ENCODE measurements around the gene TXN2.

Gene TXN2

GRCh38 chr22:36422287-36423014, 59.0 kb downstream of the TXN2 start:
- no peak for DNase-seq (ENCODE audit: insufficient read length, low spot score)
- no peak for TF ChIP-seq POLR2AphosphoS5 (IDR thresholded peaks at IDR 0.05; ENCODE audit: low read depth, low read length)
- TF ChIP-seq POLR2A (IDR thresholded peaks at IDR 0.05; ENCODE audit: low read depth, low read length): no peak
- no peak for TF ChIP-seq SPI1 (IDR thresholded peaks at IDR 0.05; ENCODE audit: low read depth, low read length)
- TF ChIP-seq POU2F2 (IDR thresholded peaks at IDR 0.05; ENCODE audit: low read depth, low read length): no peak
- TF ChIP-seq TAF1 (IDR thresholded peaks at IDR 0.05; ENCODE audit: low read depth, low read length): no peak
- no peak for TF ChIP-seq PAX5 (IDR thresholded peaks at IDR 0.05; ENCODE audit: insufficient read depth, low read length, severe bottlenecking)
- peak; percentile 28 for FAIRE-seq

- no peak for FAIRE-seq
- DNase-seq (ENCODE audit: insufficient read length, low spot score): no peak
- no peak for TF ChIP-seq TAF1 (IDR thresholded peaks at IDR 0.05; ENCODE audit: low read depth, low read length)
- no peak for TF ChIP-seq PAX5 (IDR thresholded peaks at IDR 0.05; ENCODE audit: insufficient read depth, low read length, severe bottlenecking)
- no peak for TF ChIP-seq POLR2AphosphoS5 (IDR thresholded peaks at IDR 0.05; ENCODE audit: low read depth, low read length)
- TF ChIP-seq POU2F2 (IDR thresholded peaks at IDR 0.05; ENCODE audit: low read depth, low read length): no peak
- no peak for TF ChIP-seq POLR2A (IDR thresholded peaks at IDR 0.05; ENCODE audit: low read depth, low read length)
- TF ChIP-seq SPI1 (IDR thresholded peaks at IDR 0.05; ENCODE audit: low read depth, low read length): no peak
Observed at GRCh38 chr22:36419912-36420882, 61.2 kb downstream of the TXN2 start.

- peak; percentile 55 for FAIRE-seq
- DNase-seq (ENCODE audit: insufficient read length, low spot score): no peak
- TF ChIP-seq POLR2AphosphoS5 (IDR thresholded peaks at IDR 0.05; ENCODE audit: low read depth, low read length) (no peak), TAF1 (IDR thresholded peaks at IDR 0.05; ENCODE audit: low read depth, low read length) (no peak), POLR2A (IDR thresholded peaks at IDR 0.05; ENCODE audit: low read depth, low read length) (no peak), PAX5 (IDR thresholded peaks at IDR 0.05; ENCODE audit: insufficient read depth, low read length, severe bottlenecking) (no peak), SPI1 (IDR thresholded peaks at IDR 0.05; ENCODE audit: low read depth, low read length) (no peak), POU2F2 (IDR thresholded peaks at IDR 0.05; ENCODE audit: low read depth, low read length) (no peak)
Observed at GRCh38 chr22:36419177-36419911, 62.1 kb downstream of the TXN2 start.

GRCh38 chr22:36417281-36417686, 64.2 kb downstream of the TXN2 start:
- peak; percentile 74 for FAIRE-seq

More at GRCh38 chr22:36417281-36417686, 64.2 kb downstream of the TXN2 start:
- TF ChIP-seq POLR2A (IDR thresholded peaks at IDR 0.05; ENCODE audit: low read depth, low read length) (no peak), POU2F2 (IDR thresholded peaks at IDR 0.05; ENCODE audit: low read depth, low read length) (no peak), SPI1 (IDR thresholded peaks at IDR 0.05; ENCODE audit: low read depth, low read length) (no peak), TAF1 (IDR thresholded peaks at IDR 0.05; ENCODE audit: low read depth, low read length) (no peak)
- DNase-seq (ENCODE audit: insufficient read length, low spot score): no peak
